Breast epithelium (tissue), 4 donors: ENCODE measurements around the gene MEIKIN. TPM values are rescaled to one million over a fixed set of nuclear protein-coding genes. Genes with fewer than 3 reads are reported as not detected.

Source experiments
- DNase-seq, 2 donors: peaks; one replicate each; pipeline ENCODE4 v3.0.0-alpha.2; 2019; ENCODE audit warnings: low spot score in 2 of 2
- H3K27ac ChIP-seq, 2 donors: fragments of 200-600 bp; sonication (generic) in 1 of 2; one replicate each; pipeline ENCODE4 v1.5.1; 2016 to 2019; ENCODE audit warnings: mild to moderate bottlenecking in 1 of 2
- H3K27me3 ChIP-seq, 2 donors: fragments of 200-600 bp; sonication (generic) in 1 of 2; one replicate each; pipeline versions ENCODE4 v1.5.1 to v1.6.0; 2017 to 2019; ENCODE audit warnings: control low read depth in 1 of 2, mild to moderate bottlenecking in 1 of 2
- H3K36me3 ChIP-seq: fragments of 200-600 bp; one replicate; pipeline ENCODE4 v1.5.1; 2019
- H3K4me1 ChIP-seq, 2 donors: fragments of 200-600 bp; sonication (generic); one replicate each; pipeline ENCODE4 v1.5.1; 2016 to 2019; ENCODE audit warnings: control low read depth in 1 of 2
- H3K4me3 ChIP-seq, 3 donors: fragments of 200-600 bp; sonication (generic); 1 replicate in 2 of 3; 2 replicates in 1 of 3; pipeline ENCODE4 v1.5.1; 2016 to 2019; ENCODE audit warnings: mild to moderate bottlenecking in 3 of 3, moderate library complexity in 2 of 3
- H3K9me3 ChIP-seq, 2 donors: fragments of 200-600 bp; sonication (generic) in 1 of 2; one replicate each; pipeline ENCODE4 v1.5.1; 2016 to 2019; ENCODE audit warnings: control low read depth in 1 of 2
- CTCF ChIP-seq, 3 donors: fragments of 450-650 bp; IDR thresholded peaks; one replicate each; pipeline ENCODE4 v1.5.1; 2016 to 2017; ENCODE audit warnings: antibody characterized with exemption in 3 of 3, mild to moderate bottlenecking in 3 of 3, moderate library complexity in 3 of 3
- POLR2A ChIP-seq: fragments of 450-650 bp; IDR thresholded peaks from one replicate; pipeline ENCODE4 v1.6.1; 2016; ENCODE audit warnings: antibody characterized with exemption, mild to moderate bottlenecking, moderate library complexity
- POLR2AphosphoS5 ChIP-seq, 3 donors: sonication (generic); formaldehyde crosslinking; IDR thresholded peaks; one replicate each; pipeline ENCODE4 v1.6.1; 2017; ENCODE audit warnings: antibody characterized with exemption in 3 of 3
- intact Hi-C: fragments of 100-400 bp; cut with DNase I; formaldehyde crosslinking; loops from one replicate; pipeline ENCODE4 v1.15.1; 2023; ENCODE audit warnings: low total_unique reads
- total RNA-seq, 3 donors: library from RNA; depleted of rRNA; stranded (reverse); fragments of >200 nt; gene quantifications; one replicate each; pipeline ENCODE4 v1.1.0, GENCODE V29; 2016

MEIKIN gene
- not detected for total RNA-seq

- TF ChIP-seq POLR2A (no peak), POLR2AphosphoS5 (IDR thresholded peaks at IDR 0.05) (no peak), CTCF (IDR thresholded peaks at IDR 0.05) (no peak)
- no peak for DNase-seq
- no peaks in the 10 kb centered on the region for H3K36me3 ChIP-seq
- no peaks in the 10 kb centered on the region for H3K4me1 ChIP-seq
- peaks cover 0 to 5% of the 10 kb centered on the region in 2 donors for H3K9me3 ChIP-seq
- H3K27ac ChIP-seq = no peak within 1 kb of the TSS
- H3K27me3 ChIP-seq = no peaks in the 10 kb centered on the region
- H3K4me3 ChIP-seq = no peak within 1 kb of the TSS
- intact Hi-C loops = no loop called here
Measured at GRCh38 chr5:131945551-131946168, at the start of gene MEIKIN. Gene MEIKIN, minus strand, starts transcription at chr5:131945663. Its CDS starts 158 bp downstream, at chr5:131945505.

DNA sequence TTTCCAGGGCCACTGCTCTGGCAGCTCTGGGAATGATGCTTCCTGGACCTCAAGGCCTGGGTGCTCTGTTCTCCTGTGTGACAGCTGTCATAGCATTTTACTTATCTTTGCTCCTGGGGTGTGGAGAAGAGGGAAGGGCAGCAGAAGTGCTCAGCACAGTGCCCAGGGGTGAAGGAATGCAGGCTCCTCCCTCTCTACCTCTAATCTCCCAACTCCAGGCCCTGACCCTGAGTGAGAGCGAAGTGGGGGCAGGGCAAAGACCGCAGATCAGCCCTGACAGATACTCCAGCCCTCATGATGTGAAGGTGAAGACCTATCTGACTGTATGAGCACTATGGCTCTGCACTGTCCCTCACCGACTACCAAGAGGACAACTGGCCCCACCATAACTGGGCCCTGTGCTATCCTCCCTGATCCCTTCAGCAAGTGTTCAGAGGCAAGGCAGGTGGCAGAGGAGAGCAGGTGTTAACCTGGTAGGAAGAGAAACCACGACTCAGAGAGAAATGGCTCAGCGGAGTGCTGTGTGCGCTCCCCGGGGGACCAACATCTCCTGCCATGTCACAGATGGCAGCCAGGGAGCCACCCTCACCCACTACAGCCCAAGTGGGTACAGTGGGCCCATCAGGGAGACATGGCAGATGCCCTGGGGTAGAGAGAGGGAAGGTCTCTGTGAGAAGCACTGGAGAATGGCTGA is 49.2 kb upstream of the MEIKIN start:
- H3K4me3 ChIP-seq = no peak overlapping the region
- H3K27ac ChIP-seq = no peak overlapping the region
- intact Hi-C loops = no loop called here
- H3K9me3 ChIP-seq = no peaks in the 10 kb centered on the region
- DNase-seq = no peak
- no peak for TF ChIP-seq CTCF (IDR thresholded peaks at IDR 0.05)
- no peak for TF ChIP-seq POLR2AphosphoS5 (IDR thresholded peaks at IDR 0.05)
- TF ChIP-seq POLR2A = no peak
- no peaks in the 10 kb centered on the region for H3K27me3 ChIP-seq
- no peaks in the 10 kb centered on the region for H3K4me1 ChIP-seq
- H3K36me3 ChIP-seq = no peaks in the 10 kb centered on the region

DNA sequence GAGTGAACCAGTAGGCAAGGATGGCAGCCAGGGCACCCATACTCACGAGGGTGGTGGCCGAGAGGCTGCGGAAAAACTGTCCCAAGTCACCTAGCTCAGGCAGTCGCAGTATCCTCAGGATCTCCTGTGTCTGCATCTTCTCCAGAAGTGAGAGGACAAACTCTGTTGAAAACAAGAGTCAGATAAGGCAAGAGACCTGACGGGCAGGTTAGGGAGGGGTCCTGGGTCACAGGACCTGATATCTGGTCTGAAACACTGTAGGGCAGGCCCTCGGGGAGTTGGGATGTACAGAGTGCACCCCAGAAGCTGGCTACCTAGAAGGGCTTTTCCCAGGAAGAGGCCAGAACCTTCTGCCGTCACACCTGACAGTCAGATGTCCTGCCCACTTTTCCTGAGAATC is 48.6 kb upstream of the MEIKIN start:
- intact Hi-C loops = no loop called here
- no peaks in the 10 kb centered on the region for H3K4me1 ChIP-seq
- no peaks in the 10 kb centered on the region for H3K36me3 ChIP-seq
- TF ChIP-seq POLR2AphosphoS5 (IDR thresholded peaks at IDR 0.05) (no peak), CTCF (IDR thresholded peaks at IDR 0.05) (no peak), POLR2A (no peak)
- no peak overlapping the region for H3K27ac ChIP-seq
- H3K4me3 ChIP-seq = no peak overlapping the region
- no peak for DNase-seq
- no peaks in the 10 kb centered on the region for H3K27me3 ChIP-seq
- no peaks in the 10 kb centered on the region for H3K9me3 ChIP-seq

DNA sequence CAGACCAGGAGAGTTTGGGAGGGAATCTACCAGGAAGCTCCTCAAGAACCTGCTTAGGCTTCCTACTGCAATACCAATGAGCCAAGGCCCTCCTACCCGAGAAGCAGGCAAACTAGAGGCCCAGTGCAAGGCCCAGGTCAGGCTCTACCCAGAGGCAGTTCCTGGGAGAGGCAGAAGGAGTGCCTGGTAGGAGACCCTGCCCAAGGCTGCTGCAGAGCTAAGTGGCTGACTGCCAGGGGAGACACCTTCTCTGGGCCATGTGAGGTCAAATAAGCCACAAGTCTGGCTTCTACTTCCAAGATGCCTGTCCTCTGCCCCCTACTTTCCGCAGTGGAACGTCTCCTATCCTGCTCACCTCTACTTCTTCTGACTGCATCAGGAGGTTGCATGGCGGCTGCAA is 48.2 kb upstream of the MEIKIN start:
- no peak for DNase-seq
- no peak overlapping the region for H3K27ac ChIP-seq
- H3K9me3 ChIP-seq = no peaks in the 10 kb centered on the region
- intact Hi-C loops = no loop called here
- no peak overlapping the region for H3K4me3 ChIP-seq
- no peaks in the 10 kb centered on the region for H3K27me3 ChIP-seq
- TF ChIP-seq CTCF (IDR thresholded peaks at IDR 0.05) (no peak), POLR2A (no peak), POLR2AphosphoS5 (IDR thresholded peaks at IDR 0.05) (no peak)
- no peaks in the 10 kb centered on the region for H3K36me3 ChIP-seq
- H3K4me1 ChIP-seq = no peaks in the 10 kb centered on the region

DNA sequence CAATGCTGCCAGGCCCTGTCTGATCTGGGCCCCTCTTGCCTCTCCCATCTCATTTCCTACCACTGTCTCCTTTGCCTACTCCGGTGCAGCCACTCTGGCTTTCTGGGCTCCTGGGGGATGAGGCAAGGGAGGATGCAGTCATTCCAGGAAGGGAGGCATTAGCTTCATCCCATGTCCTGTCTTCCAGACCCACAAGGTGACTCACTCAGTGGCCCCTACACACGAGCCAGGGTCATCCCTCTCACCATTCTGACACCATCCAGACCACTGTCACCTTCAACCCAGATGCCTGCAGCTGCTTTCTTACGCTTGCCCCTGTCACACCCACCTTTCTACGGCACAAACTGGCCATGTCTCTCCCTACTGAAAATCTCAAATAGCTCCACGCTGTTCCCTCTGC is 46.9 kb upstream of the MEIKIN start:
- Histone ChIP-seq H3K4me1 (no peaks in the 10 kb centered on the region), H3K9me3 (no peaks in the 10 kb centered on the region), H3K27ac (no peak overlapping the region), H3K4me3 (no peak overlapping the region), H3K36me3 (no peaks in the 10 kb centered on the region), H3K27me3 (no peaks in the 10 kb centered on the region)
- DNase-seq = no peak
- intact Hi-C loops = no loop called here
- TF ChIP-seq POLR2A (no peak), POLR2AphosphoS5 (IDR thresholded peaks at IDR 0.05) (no peak), CTCF (IDR thresholded peaks at IDR 0.05) (no peak)
